HCT116 (cell line): ENCODE measurements around the gene ALG2. TPM values are rescaled to one million over a fixed set of nuclear protein-coding genes. Genes with fewer than 3 reads are reported as not detected.

ENCODE experiments used
- total RNA-seq: library from RNA; stranded (reverse); gene quantifications from one replicate; pipeline ENCODE4 v1.2.1, GENCODE V29; 2021; ENCODE audit not compliant: unreplicated experiment

Gene ALG2
- total RNA-seq, 1 experiment from 2014 or later = 27.9 TPM

Other genes with a start within 250 kb of the ALG2 start
- gene TGFBR1, start 116.8 kb downstream of the ALG2 start, total RNA-seq = 26.6 TPM
- gene SEC61B, start 340 bp upstream of the ALG2 start, total RNA-seq = 125 TPM